ENCODE measurements around the gene PDE5A.

The PDE5A gene

GRCh38 chr4:119536572-119537528 is 91.8 kb downstream of the PDE5A start:
- Mint-ChIP-seq H3K36me3 (ENCODE audit: low read depth) (peaks cover 22% of the 10 kb centered on the region), H3K4me1 (ENCODE audit: low read depth) (peaks cover 7% of the 10 kb centered on the region), H3K4me3 (no peak overlapping the region), H3K9me3 (peaks cover 13% of the 10 kb centered on the region), H3K27me3 (ENCODE audit: low read depth) (no peaks in the 10 kb centered on the region), H3K27ac (no peak overlapping the region)
- no peak for DNase-seq (ENCODE audit: low spot score)

GRCh38 chr4:119532319-119532718 is 96.3 kb downstream of the PDE5A start:
- Mint-ChIP-seq H3K4me3 (no peak overlapping the region), H3K4me1 (ENCODE audit: low read depth) (peaks cover 4% of the 10 kb centered on the region), H3K27me3 (ENCODE audit: low read depth) (no peaks in the 10 kb centered on the region), H3K36me3 (ENCODE audit: low read depth) (peaks cover 25% of the 10 kb centered on the region), H3K9me3 (peaks cover 13% of the 10 kb centered on the region), H3K27ac (no peak overlapping the region)
- DNase-seq (ENCODE audit: low spot score): no peak

- no peak for DNase-seq (ENCODE audit: low spot score)
- Mint-ChIP-seq H3K4me1 (ENCODE audit: low read depth) (no peaks in the 10 kb centered on the region), H3K4me3 (no peak overlapping the region), H3K36me3 (ENCODE audit: low read depth) (peaks cover 18% of the 10 kb centered on the region), H3K9me3 (peaks cover 12% of the 10 kb centered on the region), H3K27me3 (ENCODE audit: low read depth) (no peaks in the 10 kb centered on the region), H3K27ac (no peak overlapping the region)
These were observed 98.8 kb downstream of the PDE5A start for GRCh38 chr4:119529788-119530187.

GRCh38 chr4:119526786-119527550 is 101.6 kb downstream of the PDE5A start:
- DNase-seq (ENCODE audit: low spot score): no peak
- Mint-ChIP-seq H3K27ac (no peak overlapping the region), H3K4me3 (no peak overlapping the region), H3K9me3 (no peaks in the 10 kb centered on the region), H3K27me3 (ENCODE audit: low read depth) (no peaks in the 10 kb centered on the region), H3K36me3 (ENCODE audit: low read depth) (peaks cover 9% of the 10 kb centered on the region), H3K4me1 (ENCODE audit: low read depth) (peaks cover 2% of the 10 kb centered on the region)

GRCh38 chr4:119525771-119526712 is 102.6 kb downstream of the PDE5A start:
- Mint-ChIP-seq H3K36me3 (ENCODE audit: low read depth) (peaks cover 5% of the 10 kb centered on the region), H3K27me3 (ENCODE audit: low read depth) (no peaks in the 10 kb centered on the region), H3K4me1 (ENCODE audit: low read depth) (peaks cover 2% of the 10 kb centered on the region), H3K27ac (no peak overlapping the region), H3K9me3 (no peaks in the 10 kb centered on the region), H3K4me3 (no peak overlapping the region)
- DNase-seq (ENCODE audit: low spot score): no peak

- Mint-ChIP-seq H3K27ac (no peak overlapping the region), H3K27me3 (ENCODE audit: low read depth) (no peaks in the 10 kb centered on the region), H3K36me3 (ENCODE audit: low read depth) (peaks cover 9% of the 10 kb centered on the region), H3K9me3 (no peaks in the 10 kb centered on the region), H3K4me1 (ENCODE audit: low read depth) (peaks cover 2% of the 10 kb centered on the region), H3K4me3 (no peak overlapping the region)
- no peak for DNase-seq (ENCODE audit: low spot score)
These were observed 103.4 kb downstream of the PDE5A start for GRCh38 chr4:119525005-119525749.

- Mint-ChIP-seq H3K36me3 (ENCODE audit: low read depth) (peaks cover 15% of the 10 kb centered on the region), H3K27ac (no peak overlapping the region), H3K4me3 (no peak overlapping the region), H3K9me3 (no peaks in the 10 kb centered on the region), H3K27me3 (ENCODE audit: low read depth) (no peaks in the 10 kb centered on the region), H3K4me1 (ENCODE audit: low read depth) (peaks cover 2% of the 10 kb centered on the region)
- no peak for DNase-seq (ENCODE audit: low spot score)
These were observed 105.2 kb downstream of the PDE5A start for GRCh38 chr4:119523399-119523798.

GRCh38 chr4:119521268-119521667 is 107.3 kb downstream of the PDE5A start:
- Mint-ChIP-seq H3K27me3 (ENCODE audit: low read depth) (no peaks in the 10 kb centered on the region), H3K27ac (no peak overlapping the region), H3K9me3 (no peaks in the 10 kb centered on the region), H3K4me1 (ENCODE audit: low read depth) (peaks cover 2% of the 10 kb centered on the region), H3K36me3 (ENCODE audit: low read depth) (peaks cover 22% of the 10 kb centered on the region), H3K4me3 (no peak overlapping the region)
- no peak for DNase-seq (ENCODE audit: low spot score)

GRCh38 chr4:119518915-119519410 is 109.6 kb downstream of the PDE5A start:
- Mint-ChIP-seq H3K36me3 (ENCODE audit: low read depth) (peaks cover 22% of the 10 kb centered on the region), H3K4me1 (ENCODE audit: low read depth) (peaks cover 2% of the 10 kb centered on the region), H3K9me3 (no peaks in the 10 kb centered on the region), H3K4me3 (no peak overlapping the region), H3K27ac (no peak overlapping the region), H3K27me3 (ENCODE audit: low read depth) (no peaks in the 10 kb centered on the region)
- no peak for DNase-seq (ENCODE audit: low spot score)

- Mint-ChIP-seq H3K4me1 (ENCODE audit: low read depth) (peaks cover 2% of the 10 kb centered on the region), H3K27me3 (ENCODE audit: low read depth) (no peaks in the 10 kb centered on the region), H3K9me3 (no peaks in the 10 kb centered on the region), H3K36me3 (ENCODE audit: low read depth) (peaks cover 26% of the 10 kb centered on the region), H3K4me3 (no peak overlapping the region), H3K27ac (no peak overlapping the region)
- no peak for DNase-seq (ENCODE audit: low spot score)
These were observed 110.2 kb downstream of the PDE5A start for GRCh38 chr4:119518230-119518892.

GRCh38 chr4:119517361-119518229 is 111.0 kb downstream of the PDE5A start:
- H3K4me3 Mint-ChIP-seq: no peak overlapping the region
- no peak for DNase-seq (ENCODE audit: low spot score)

GRCh38 chr4:119512398-119512797 is 116.2 kb downstream of the PDE5A start:
- no peaks in the 10 kb centered on the region for H3K4me1 Mint-ChIP-seq (ENCODE audit: low read depth)
- H3K36me3 Mint-ChIP-seq (ENCODE audit: low read depth): peaks cover 13% of the 10 kb centered on the region
- H3K27ac Mint-ChIP-seq: no peak overlapping the region
- no peak overlapping the region for H3K4me3 Mint-ChIP-seq
- DNase-seq (ENCODE audit: low spot score): no peak
- no peaks in the 10 kb centered on the region for H3K27me3 Mint-ChIP-seq (ENCODE audit: low read depth)
- H3K9me3 Mint-ChIP-seq: no peaks in the 10 kb centered on the region

More at GRCh38 chr4:119517361-119518229, 111.0 kb downstream of the PDE5A start:
- H3K9me3 Mint-ChIP-seq: no peaks in the 10 kb centered on the region
- H3K27ac Mint-ChIP-seq: no peak overlapping the region
- no peaks in the 10 kb centered on the region for H3K4me1 Mint-ChIP-seq (ENCODE audit: low read depth)
- peaks cover 27% of the 10 kb centered on the region for H3K36me3 Mint-ChIP-seq (ENCODE audit: low read depth)
- no peaks in the 10 kb centered on the region for H3K27me3 Mint-ChIP-seq (ENCODE audit: low read depth)
